GM12878 (cell line): Measurements from ENCODE around the gene TLE2. TPM values are rescaled to one million over a fixed set of nuclear protein-coding genes. Genes with fewer than 3 reads are reported as not detected.
A peak's percentile ranks its signal among the peaks of the same experiment; 100 is the strongest.
"Not testable (repeated sequence)": the region's sequence is repeated elsewhere in the genome, so short reads cannot be mapped to it uniquely, and the experiment has no call there.

ENCODE experiments used
- ATAC-seq: fragments of 200-7000 bp; cut with Tn5 transposase; 3 replicates; pipeline ENCODE4 v1.9.1; 2020; ENCODE audit warnings: mild to moderate bottlenecking, moderate library complexity
- BruUV-seq: library from RNA; stranded (reverse); fragments of 400-500 nt; replicated peaks from 2 replicates; lab custom pipeline; 2021; lab: Mats Ljungman, UMichigan
- CTCF ChIA-PET: fragments of 300-600 bp; sonication (Branson Sonifier 250); formaldehyde crosslinking; extraction: SDS; loops from one replicate; lab custom pipeline; 2021; ENCODE audit warnings: inconsistent platforms; lab: Yijun Ruan, JAX
- POLR2A ChIA-PET: fragments of 350-600 bp; formaldehyde crosslinking; extraction: SDS; loops from one replicate; lab custom pipeline; 2021; ENCODE audit warnings: inconsistent platforms; lab: Charles Lee
- RAD21 ChIA-PET: fragments of 300-600 bp; sonication (Branson Sonifier 250); formaldehyde crosslinking; loops from one replicate; lab custom pipeline; 2023; ENCODE audit warnings: antibody characterized with exemption; ENCODE audit not compliant: unreplicated experiment; lab: Charles Lee
- SMC1A ChIA-PET: fragments of 300-600 bp; sonication (Branson Sonifier 250); formaldehyde crosslinking; loops from one replicate; lab custom pipeline; 2023; ENCODE audit not compliant: unreplicated experiment, uncharacterized antibody; lab: Charles Lee
- DNase-seq: peaks from one replicate; pipeline ENCODE4 v3.0.0-alpha.2; 2011; ENCODE audit warnings: low read depth, low spot score
- FAIRE-seq: peaks from 3 replicates; lab custom pipeline; 2011; peaks lifted over from hg19 to GRCh38; lab: Jason Lieb, UNC
- H2AFZ ChIP-seq: 2 replicates; pipeline ENCODE4 v1.6.0; 2011; ENCODE audit warnings: low read depth, low read length, control low read depth; ENCODE audit not compliant: control insufficient read depth
- H3K27ac ChIP-seq: 2 replicates; pipeline ENCODE4 v1.5.1; 2011; ENCODE audit warnings: control low read depth; ENCODE audit not compliant: control insufficient read depth, insufficient read depth
- H3K27me3 ChIP-seq, 2 experiments: replicated peaks in 1 of 2; 2 replicates each; pipeline versions ENCODE4 v1.6.0 to v1.6.1; 2011; ENCODE audit warnings: low read length in 1 of 2; ENCODE audit not compliant: control insufficient read depth in 2 of 2, insufficient read depth in 2 of 2
- H3K36me3 ChIP-seq, 2 experiments: 2 replicates each; pipeline ENCODE4 v1.5.1; 2011; ENCODE audit warnings: low read length in 1 of 2; ENCODE audit not compliant: control insufficient read depth in 2 of 2, insufficient read depth in 2 of 2
- H3K4me1 ChIP-seq: 2 replicates; pipeline ENCODE4 v1.6.1; 2011; ENCODE audit warnings: mild to moderate bottlenecking, low read length, moderate library complexity, mixed read lengths; ENCODE audit not compliant: control insufficient read depth, insufficient read depth
- H3K4me2 ChIP-seq: 2 replicates; pipeline ENCODE4 v1.6.0; 2011; ENCODE audit warnings: control low read depth; ENCODE audit not compliant: control insufficient read depth, insufficient read depth
- H3K4me3 ChIP-seq: fragments of 200-600 bp; sonication (generic); 2 replicates; pipeline ENCODE4 v1.5.1; 2016
- H3K79me2 ChIP-seq: 2 replicates; pipeline ENCODE4 v1.6.0; 2011; ENCODE audit warnings: low read length; ENCODE audit not compliant: control insufficient read depth, insufficient read depth
- H3K9ac ChIP-seq: 2 replicates; pipeline ENCODE4 v1.8.0; 2011; ENCODE audit warnings: low read length, control low read depth, mixed read lengths; ENCODE audit not compliant: control insufficient read depth, insufficient read depth
- H3K9me3 ChIP-seq: replicated peaks from 3 replicates; pipeline ENCODE4 v1.5.1; 2011; ENCODE audit warnings: mild to moderate bottlenecking, low read length; ENCODE audit not compliant: control insufficient read depth, insufficient read depth
- H4K20me1 ChIP-seq: 2 replicates; pipeline ENCODE4 v1.6.0; 2011; ENCODE audit not compliant: control insufficient read depth, insufficient read depth
- ATF7 ChIP-seq: fragments of 450-650 bp; IDR thresholded peaks from 2 replicates; pipeline ENCODE4 v1.6.1; 2016; ENCODE audit warnings: low read depth, mild to moderate bottlenecking
- NKRF ChIP-seq: fragments of 450-650 bp; conservative IDR thresholded peaks from 2 replicates; pipeline ENCODE4 v1.6.1; 2017; ENCODE audit warnings: mild to moderate bottlenecking, moderate library complexity
- SMC3 ChIP-seq: IDR thresholded peaks from 2 replicates; pipeline ENCODE4 v1.6.1; 2011; ENCODE audit warnings: low read length, improper control_type of control experiment, borderline replicate concordance
- TBL1XR1 ChIP-seq: IDR thresholded peaks from 2 replicates; pipeline ENCODE4 v1.6.1; 2012; ENCODE audit warnings: low read depth, low read length, improper control_type of control experiment
- ZBTB33 ChIP-seq: fragments of 450-650 bp; IDR thresholded peaks from 2 replicates; pipeline ENCODE4 v1.6.1; 2017; ENCODE audit warnings: mild to moderate bottlenecking
- WGBS: methylation state at CpG from one replicate; pipeline ENCODE4 v1.1.6; 2016; ENCODE audit warnings: low lambda C conversion rate; ENCODE audit not compliant: insufficient replicate concordance, insufficient coverage; ENCODE audit errors: missing lambda C conversion rate; 5-methylcytosine and 5-hydroxymethylcytosine counted together
- in situ Hi-C: fragments of 300-500 bp; cut with MboI; formaldehyde crosslinking; loops from 9 replicates; pipeline ENCODE4 v1.14.3; 2018; ENCODE audit warnings: mixed read lengths
- intact Hi-C: fragments of 100-400 bp; cut with micrococcal nuclease; formaldehyde crosslinking; loops from one replicate; pipeline ENCODE4 v1.14.2; 2022; ENCODE audit not compliant: unreplicated experiment
- polyA plus RNA-seq, 11 experiments: library from polyadenylated mRNA; depleted of rRNA in 4 of 11; unstranded in 6 of 11; stranded (reverse) in 5 of 11; fragments of >200 nt; fragmentation: Nextera tagmentation in 4 of 11; fragmentation: Illumina TruSeq in 1 of 11; extraction: Ambion mirVana in 4 of 11; extraction: Trizol in 1 of 11; gene quantifications; 1 replicate in 1 of 11; 2 replicates in 10 of 11; pipeline versions ENCODE4 v1.2.1 to v1.2.3, GENCODE V29; 2011 to 2016; ENCODE audit warnings: inconsistent platforms in 2 of 11, missing spikeins in 2 of 11, low read depth in 1 of 11
- total RNA-seq, 4 experiments: library from RNA; depleted of rRNA in 3 of 4; stranded (reverse); fragments of >200 nt in 3 of 4; fragmentation: Illumina TruSeq in 1 of 4; extraction: Trizol in 1 of 4; gene quantifications; 2 replicates each; pipeline versions ENCODE4 v1.2.1 to v1.2.3, GENCODE V29; 2013 to 2021

The TLE2 gene
- total and polyA plus RNA-seq, 10 of the 15 experiments (the other 5 are each of a cell fraction or from before 2014, with no cell fraction given) = 0.05 to 0.21 (median 0.11) TPM; not detected in 5

GRCh38 chr19:3039125-3039524 is 10.0 kb upstream of the TLE2 start (continued):
- TF ChIP-seq NKRF (no peak), ATF7 (no peak), SMC3 (no peak), TBL1XR1 (no peak)

GRCh38 chr19:3038214-3038613 is 9.1 kb upstream of the TLE2 start:
- Histone ChIP-seq H3K4me2 (no peak overlapping the region), H3K9ac (no peak overlapping the region), H3K36me3 (no peaks in the 10 kb centered on the region), H4K20me1 (no peaks in the 10 kb centered on the region), H2AFZ (no peak overlapping the region), H3K4me3 (no peak overlapping the region), H3K79me2 (no peaks in the 10 kb centered on the region), H3K27me3 (no peaks in the 10 kb centered on the region), H3K27ac (no peak overlapping the region), H3K9me3 (no peaks in the 10 kb centered on the region), H3K4me1 (peaks cover 16% of the 10 kb centered on the region)
- SMC1A ChIA-PET = no interaction called here
- TF ChIP-seq ZBTB33 = no peak
- no TSS peak for BruUV-seq
- ATAC-seq (no peak), FAIRE-seq (no peak), DNase-seq (no peak)
- intact Hi-C loops (no loop called here), in situ Hi-C loops (no loop called here)
- CTCF ChIA-PET = interaction anchor here (0.6 to 1.7 kb wide), 4 partner anchors 61 to 87 kb away, joined by 3 to 4 read pairs (median 3); partner anchors contain the start of gene TLE6
- RAD21 ChIA-PET = no interaction called here
- WGBS = 81% methylated on average over 5 of the region's 5 CpGs
- POLR2A ChIA-PET = interaction anchor here (0.6 kb wide), 1 partner anchor 10 kb away, joined by 3 read pairs; no protein-coding TSS in a partner anchor

GRCh38 chr19:3036977-3037544 is 8.0 kb upstream of the TLE2 start:
- BruUV-seq, ATAC-seq, in situ Hi-C loops, H3K4me2 ChIP-seq, H2AFZ ChIP-seq, H3K27ac ChIP-seq, FAIRE-seq, H3K27me3 ChIP-seq, intact Hi-C loops, H4K20me1 ChIP-seq, DNase-seq, H3K9ac ChIP-seq, H3K79me2 ChIP-seq, H3K36me3 ChIP-seq, H3K9me3 ChIP-seq: not testable (repeated sequence)
- ChIA-PET SMC1A (interaction anchor here (0.6 to 1.8 kb wide), 2 partner anchors 24 to 464 kb away, joined by 3 to 8 read pairs; no protein-coding TSS in a partner anchor), RAD21 (interaction anchor here (2.5 kb wide), 1 partner anchor 86 kb away, joined by 15 read pairs; no protein-coding TSS in a partner anchor), POLR2A (interaction anchor here (1.3 to 2.6 kb wide), 4 partner anchors 16 to 98 kb away, joined by 5 to 13 read pairs (median 8); partner anchors contain the start of gene GNA15), CTCF (interaction anchor here (1.1 to 3.4 kb wide), 10 partner anchors 16 to 1754 kb away, joined by 3 to 18 read pairs (median 6); partner anchors contain the start of genes FEM1A and TLE6)
- peaks cover 16% of the 10 kb centered on the region for H3K4me1 ChIP-seq
- H3K4me3 ChIP-seq = peak overlapping the region; percentile 90; the same call in 1 of the 2 replicates
- 58% methylated on average over 14 of the region's 14 CpGs for WGBS
